ENCODE data around the gene XRCC4.

XRCC4 gene

DNA sequence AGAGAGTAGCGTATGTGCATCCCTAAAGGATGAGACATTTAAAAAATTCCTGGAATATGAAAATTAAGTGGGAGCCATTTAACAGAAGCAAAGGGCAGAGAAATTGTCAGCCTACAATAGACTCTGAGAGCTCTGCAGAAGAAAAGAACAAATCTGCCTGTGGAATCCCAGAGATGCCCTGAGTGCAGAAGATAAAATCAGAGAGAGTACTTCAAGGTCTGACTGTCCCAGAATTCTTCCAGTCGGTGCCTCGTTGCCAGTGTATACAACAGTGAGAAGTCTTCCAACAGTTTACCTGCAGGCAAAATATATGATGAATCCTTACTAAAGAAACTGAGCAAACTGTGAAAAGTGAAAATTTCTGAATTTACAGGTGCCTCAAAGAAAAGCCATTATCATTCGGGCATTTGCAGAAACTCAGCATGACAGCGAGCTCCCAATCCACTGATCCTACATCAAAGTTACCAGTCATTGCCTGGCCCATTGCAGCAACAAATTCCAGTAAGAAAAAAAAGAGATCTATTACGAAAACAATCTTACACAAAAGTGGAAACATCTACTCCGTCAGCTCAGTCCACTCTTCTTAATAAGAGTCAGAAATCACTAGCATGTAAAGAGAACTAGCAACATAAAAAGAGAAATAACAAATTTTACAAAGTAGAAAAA is 301.4 kb downstream of the XRCC4 start:
- DNase-seq (ENCODE audit: low read depth, low spot score), result no peak

DNA sequence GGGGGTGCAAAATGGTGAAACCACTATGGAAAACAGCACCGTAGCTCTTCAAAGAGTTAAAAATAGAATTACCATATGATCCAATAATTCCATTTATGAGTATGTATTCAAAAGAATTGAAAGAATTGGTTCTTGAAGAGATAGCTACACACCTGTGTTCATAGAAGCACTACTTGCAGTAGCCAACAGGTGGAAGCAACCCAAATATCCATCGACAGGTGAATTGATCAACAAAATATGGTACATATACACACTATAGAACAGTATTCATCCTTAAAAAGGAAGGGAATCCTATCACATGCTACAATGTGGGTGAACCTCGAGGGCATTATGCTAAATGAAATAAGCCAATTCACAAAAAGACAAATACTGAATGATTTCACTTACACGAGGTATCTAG is 308.5 kb downstream of the XRCC4 start:
- DNase-seq (ENCODE audit: low read depth, low spot score), result no peak

DNA sequence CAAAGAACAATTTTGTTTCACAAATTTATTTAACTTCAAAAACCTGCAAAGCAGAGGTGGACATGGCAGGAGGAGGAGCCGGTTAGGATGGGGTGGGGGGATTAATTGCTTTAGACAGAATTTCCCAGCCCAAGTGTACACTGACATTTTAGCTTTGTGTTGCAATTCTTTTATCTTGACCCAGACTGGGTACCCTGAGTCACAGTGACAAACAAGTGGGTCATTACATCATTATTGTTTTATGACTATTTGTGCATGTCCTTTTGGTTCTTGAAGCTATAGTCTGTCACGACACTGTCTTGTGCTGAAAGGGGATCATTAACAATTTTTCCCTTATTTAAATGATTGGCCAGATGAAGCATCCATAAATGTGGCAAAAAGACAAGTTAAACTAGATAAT is 309.7 kb downstream of the XRCC4 start:
- no peak for DNase-seq (ENCODE audit: low read depth, low spot score)

DNA sequence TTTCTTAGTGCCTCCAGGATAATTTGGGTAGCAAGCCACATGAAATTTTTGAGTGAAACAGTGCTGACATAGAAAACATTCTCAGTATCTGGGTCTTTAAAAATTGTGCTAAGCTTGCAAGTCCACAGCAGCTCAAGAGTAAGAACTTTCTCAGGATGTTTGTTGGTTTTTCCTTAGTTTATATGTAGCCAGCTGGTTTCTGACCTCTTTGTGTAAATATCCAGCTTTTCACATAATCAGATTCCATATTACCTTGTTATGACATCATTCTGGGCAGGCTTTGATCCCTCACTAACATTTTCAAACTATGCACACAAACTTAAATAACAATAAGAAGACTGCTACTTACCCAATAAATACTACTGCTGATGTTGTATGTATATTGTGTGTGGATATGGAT is 311.3 kb downstream of the XRCC4 start:
- no peak for DNase-seq (ENCODE audit: low read depth, low spot score)

DNA sequence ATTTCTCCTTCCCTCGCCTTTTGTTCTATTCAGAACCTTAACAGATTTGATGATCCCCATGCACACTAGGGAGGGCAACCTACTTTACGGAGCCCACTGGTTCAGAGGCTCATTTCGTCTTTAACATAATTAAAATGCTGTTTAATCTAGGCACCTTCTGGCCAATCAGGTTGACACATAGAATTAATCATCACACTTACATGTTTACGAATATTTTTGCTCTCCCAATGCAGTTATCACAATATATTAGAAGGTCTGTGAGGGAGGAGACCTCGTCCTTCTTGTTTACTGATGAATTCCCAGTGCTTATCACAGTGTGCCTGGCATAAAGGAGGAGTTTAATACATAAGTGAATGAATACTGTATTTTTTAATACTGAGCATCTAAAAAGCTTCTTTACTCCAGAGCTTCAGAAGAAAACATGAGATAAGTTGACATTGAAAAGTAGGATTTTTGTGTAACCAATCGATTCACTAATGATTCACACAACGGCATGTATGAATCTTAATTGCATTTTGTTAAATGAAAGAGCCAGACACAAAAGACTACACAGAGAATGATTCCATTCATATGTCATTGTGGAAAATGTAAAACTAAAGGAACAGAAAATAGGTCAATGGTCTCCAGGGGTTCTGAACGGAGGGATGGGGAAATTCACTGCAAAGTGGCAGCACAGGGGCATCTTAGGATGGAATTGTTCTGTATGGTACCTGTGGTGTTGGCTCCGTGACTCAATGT is 315.6 kb downstream of the XRCC4 start:
- DNase-seq (ENCODE audit: low read depth, low spot score), result no peak

DNA sequence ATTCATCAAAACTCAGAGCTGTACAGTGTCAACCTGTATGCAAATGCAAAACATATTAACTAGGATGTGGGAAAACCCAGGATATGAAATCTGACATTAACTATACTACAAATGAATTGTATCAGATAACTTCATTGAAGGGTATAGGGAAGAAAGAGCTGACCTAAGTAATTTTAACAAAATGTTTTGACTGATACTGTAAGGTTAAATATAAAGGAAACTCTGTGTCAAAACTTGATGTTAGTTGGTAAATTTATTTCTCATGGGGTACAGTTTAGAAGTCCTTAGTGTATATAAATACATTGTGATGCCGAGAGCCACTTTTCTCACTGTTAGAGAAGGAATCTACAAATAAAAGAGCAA is 316.1 kb downstream of the XRCC4 start:
- DNase-seq (ENCODE audit: low read depth, low spot score), result no peak

DNA sequence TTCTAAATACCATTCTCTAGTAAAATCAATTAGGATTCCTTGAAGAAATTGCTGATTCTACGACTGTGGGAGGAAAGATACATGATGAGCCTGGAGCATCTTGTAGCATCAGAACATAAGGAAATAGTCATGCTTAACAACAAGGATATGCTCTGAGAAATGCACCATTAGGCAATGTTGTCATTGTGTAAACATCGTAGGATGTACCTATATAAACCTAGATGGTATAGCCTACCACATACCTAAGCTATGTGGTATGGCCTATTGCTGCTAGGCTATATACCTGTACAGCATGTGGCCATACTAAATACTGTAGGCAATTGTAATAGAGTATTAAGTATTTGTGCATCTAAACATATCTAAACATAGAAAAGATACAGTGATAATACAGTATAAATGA is 316.8 kb downstream of the XRCC4 start:
- no peak for DNase-seq (ENCODE audit: low read depth, low spot score)

DNA sequence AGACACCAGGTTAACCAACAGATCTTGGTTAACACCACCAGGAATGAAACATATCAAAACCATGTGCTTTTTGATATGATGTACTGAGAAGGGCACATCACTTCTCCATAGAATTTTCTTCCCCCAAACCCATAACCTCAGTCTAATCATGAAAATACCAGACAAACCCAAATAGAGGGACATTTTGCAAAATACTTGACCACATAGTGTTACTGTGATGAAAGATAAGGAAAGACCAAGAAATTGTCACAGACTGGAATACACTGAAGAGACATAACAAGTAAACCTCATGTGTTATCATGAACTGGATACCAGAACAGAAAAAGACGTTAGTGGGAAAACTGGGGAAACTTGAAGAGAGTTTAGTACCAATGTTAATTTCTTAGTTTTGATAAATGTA is 319.3 kb downstream of the XRCC4 start:
- no peak for DNase-seq (ENCODE audit: low read depth, low spot score)

DNA sequence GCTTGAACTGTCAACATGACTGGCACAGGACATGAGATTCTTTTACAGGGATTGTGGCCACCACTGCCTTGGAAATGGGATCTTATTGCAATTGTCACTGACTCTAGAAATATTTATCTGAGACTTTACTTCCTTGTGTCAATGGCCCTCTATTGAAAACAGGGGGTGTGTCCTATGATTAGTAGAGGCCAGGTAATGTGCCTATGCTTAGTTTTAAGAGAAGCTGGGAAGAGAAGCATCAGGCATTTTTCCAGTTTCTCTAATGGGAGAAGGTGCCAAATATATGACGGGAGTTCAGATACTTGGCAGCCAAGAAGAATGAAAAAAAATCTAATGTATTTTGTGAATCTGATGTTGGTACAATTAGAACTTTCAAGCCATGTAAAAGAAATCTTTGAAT is 320.3 kb downstream of the XRCC4 start:
- no peak for DNase-seq (ENCODE audit: low read depth, low spot score)

DNA sequence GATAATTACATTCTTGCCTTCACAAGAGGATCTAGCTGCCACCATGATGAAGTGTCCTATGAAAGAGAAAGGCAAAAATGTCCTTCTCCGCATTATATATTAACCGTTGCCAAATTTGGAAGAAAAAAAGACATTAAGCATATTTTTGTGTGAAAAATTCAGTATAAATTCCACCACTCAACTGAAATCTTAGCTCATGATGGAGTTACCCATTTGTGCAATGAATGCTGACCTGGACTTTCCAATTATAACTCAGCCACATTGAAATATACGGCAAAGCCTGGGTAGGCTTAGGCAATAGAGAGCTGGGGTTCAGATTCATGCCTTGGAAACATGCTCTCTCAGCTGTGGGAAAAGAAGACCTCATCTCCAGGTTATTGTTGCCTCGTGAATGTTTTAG is 322.9 kb downstream of the XRCC4 start:
- no peak for DNase-seq (ENCODE audit: low read depth, low spot score)

DNA sequence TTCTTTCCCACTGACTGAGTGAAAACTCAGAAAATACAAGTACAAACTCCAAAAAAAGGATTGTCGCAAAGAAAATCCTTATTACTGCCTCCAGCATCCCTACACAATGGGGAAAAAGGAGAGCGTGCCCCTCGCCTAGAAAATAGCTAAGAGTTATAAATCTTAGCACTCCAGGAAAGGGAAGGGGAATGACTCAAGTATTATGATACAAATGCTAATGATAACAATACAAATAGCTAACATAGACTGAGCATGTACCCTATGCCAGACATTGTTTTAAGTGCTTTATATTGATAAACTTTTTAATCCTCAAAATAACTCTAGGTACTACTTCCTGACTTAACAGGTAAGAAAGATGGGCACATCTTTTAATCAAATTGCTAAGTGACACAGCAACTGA is 323.4 kb downstream of the XRCC4 start:
- no peak for DNase-seq (ENCODE audit: low read depth, low spot score)

DNA sequence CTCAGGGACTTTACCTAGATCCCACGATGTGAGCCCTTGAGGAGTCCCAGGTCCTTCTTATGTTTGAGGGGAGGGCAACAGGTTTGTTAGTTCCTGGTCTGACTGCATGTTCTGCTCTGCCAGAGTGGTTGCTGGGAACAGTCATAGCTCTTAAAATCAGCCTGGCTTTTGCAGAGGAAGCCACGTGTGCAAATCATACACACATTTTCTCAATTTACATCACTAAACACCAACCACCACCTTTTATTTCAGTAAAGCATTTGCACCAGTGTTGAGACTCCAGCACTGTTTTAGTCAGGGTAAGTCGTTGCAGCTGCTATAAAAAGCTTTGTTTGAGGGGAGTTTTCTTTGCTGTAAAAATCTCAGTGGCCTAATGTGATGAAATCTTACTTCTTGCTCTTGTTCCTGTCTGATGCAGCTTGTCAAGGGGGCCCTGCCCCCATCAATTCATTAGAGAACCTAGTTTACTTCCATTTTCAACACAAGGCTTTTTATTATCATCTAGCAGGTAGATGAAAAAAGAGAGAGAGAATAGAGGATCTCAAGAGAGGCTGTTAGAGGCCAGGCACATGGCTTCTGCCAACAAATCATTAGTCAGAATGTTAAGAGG is 323.9 kb downstream of the XRCC4 start:
- no peak for DNase-seq (ENCODE audit: low read depth, low spot score)

DNA sequence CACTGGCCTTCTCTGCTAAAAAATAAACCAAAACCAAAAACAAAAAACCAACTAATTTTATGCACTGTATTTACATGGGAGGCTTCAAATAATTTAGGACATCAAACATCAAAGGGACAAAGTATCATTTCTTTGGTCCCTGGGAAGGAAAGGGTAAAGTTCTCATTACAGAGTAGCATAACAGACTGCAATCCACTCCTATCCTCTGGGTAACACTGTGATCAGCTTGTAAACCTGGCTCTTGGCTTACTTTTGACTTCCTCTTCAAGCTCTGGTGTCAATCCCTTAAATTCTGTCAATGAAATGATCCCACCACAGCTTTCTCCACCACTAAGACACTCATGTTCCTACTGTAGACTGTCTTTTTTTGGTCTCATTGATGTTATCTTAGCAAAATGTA is 324.4 kb downstream of the XRCC4 start:
- no peak for DNase-seq (ENCODE audit: low read depth, low spot score)
